GM12878 (cell line): Measurements from ENCODE around the gene RAB30. TPM values are rescaled to one million over a fixed set of nuclear protein-coding genes. Genes with fewer than 3 reads are reported as not detected.

ENCODE experiments used
- ATAC-seq: fragments of 200-7000 bp; cut with Tn5 transposase; 3 replicates; pipeline ENCODE4 v1.9.1; 2020; ENCODE audit warnings: mild to moderate bottlenecking, moderate library complexity
- BruUV-seq: library from RNA; stranded (reverse); fragments of 400-500 nt; replicated peaks from 2 replicates; lab custom pipeline; 2021; lab: Mats Ljungman, UMichigan
- CTCF ChIA-PET: fragments of 300-600 bp; sonication (Branson Sonifier 250); formaldehyde crosslinking; extraction: SDS; loops from one replicate; lab custom pipeline; 2021; ENCODE audit warnings: inconsistent platforms; lab: Yijun Ruan, JAX
- POLR2A ChIA-PET: fragments of 350-600 bp; formaldehyde crosslinking; extraction: SDS; loops from one replicate; lab custom pipeline; 2021; ENCODE audit warnings: inconsistent platforms; lab: Charles Lee
- RAD21 ChIA-PET: fragments of 300-600 bp; sonication (Branson Sonifier 250); formaldehyde crosslinking; loops from one replicate; lab custom pipeline; 2023; ENCODE audit warnings: antibody characterized with exemption; ENCODE audit not compliant: unreplicated experiment; lab: Charles Lee
- SMC1A ChIA-PET: fragments of 300-600 bp; sonication (Branson Sonifier 250); formaldehyde crosslinking; loops from one replicate; lab custom pipeline; 2023; ENCODE audit not compliant: unreplicated experiment, uncharacterized antibody; lab: Charles Lee
- DNase-seq: peaks from one replicate; pipeline ENCODE4 v3.0.0-alpha.2; 2011; ENCODE audit warnings: low read depth, low spot score
- FAIRE-seq: peaks from 3 replicates; lab custom pipeline; 2011; peaks lifted over from hg19 to GRCh38; lab: Jason Lieb, UNC
- H2AFZ ChIP-seq: 2 replicates; pipeline ENCODE4 v1.6.0; 2011; ENCODE audit warnings: low read depth, low read length, control low read depth; ENCODE audit not compliant: control insufficient read depth
- H3K27ac ChIP-seq: 2 replicates; pipeline ENCODE4 v1.5.1; 2011; ENCODE audit warnings: control low read depth; ENCODE audit not compliant: control insufficient read depth, insufficient read depth
- H3K27me3 ChIP-seq, 2 experiments: replicated peaks in 1 of 2; 2 replicates each; pipeline versions ENCODE4 v1.6.0 to v1.6.1; 2011; ENCODE audit warnings: low read length in 1 of 2; ENCODE audit not compliant: control insufficient read depth in 2 of 2, insufficient read depth in 2 of 2
- H3K36me3 ChIP-seq, 2 experiments: 2 replicates each; pipeline ENCODE4 v1.5.1; 2011; ENCODE audit warnings: low read length in 1 of 2; ENCODE audit not compliant: control insufficient read depth in 2 of 2, insufficient read depth in 2 of 2
- H3K4me1 ChIP-seq: 2 replicates; pipeline ENCODE4 v1.6.1; 2011; ENCODE audit warnings: mild to moderate bottlenecking, low read length, moderate library complexity, mixed read lengths; ENCODE audit not compliant: control insufficient read depth, insufficient read depth
- H3K4me2 ChIP-seq: 2 replicates; pipeline ENCODE4 v1.6.0; 2011; ENCODE audit warnings: control low read depth; ENCODE audit not compliant: control insufficient read depth, insufficient read depth
- H3K4me3 ChIP-seq: fragments of 200-600 bp; sonication (generic); 2 replicates; pipeline ENCODE4 v1.5.1; 2016
- H3K79me2 ChIP-seq: 2 replicates; pipeline ENCODE4 v1.6.0; 2011; ENCODE audit warnings: low read length; ENCODE audit not compliant: control insufficient read depth, insufficient read depth
- H3K9ac ChIP-seq: 2 replicates; pipeline ENCODE4 v1.8.0; 2011; ENCODE audit warnings: low read length, control low read depth, mixed read lengths; ENCODE audit not compliant: control insufficient read depth, insufficient read depth
- H3K9me3 ChIP-seq: replicated peaks from 3 replicates; pipeline ENCODE4 v1.5.1; 2011; ENCODE audit warnings: mild to moderate bottlenecking, low read length; ENCODE audit not compliant: control insufficient read depth, insufficient read depth
- H4K20me1 ChIP-seq: 2 replicates; pipeline ENCODE4 v1.6.0; 2011; ENCODE audit not compliant: control insufficient read depth, insufficient read depth
- CBFB ChIP-seq: IDR thresholded peaks from 2 replicates; pipeline ENCODE4 v1.6.1; 2016; ENCODE audit warnings: antibody characterized with exemption, low read depth
- EED ChIP-seq: sonication (generic); IDR thresholded peaks from 2 replicates; pipeline ENCODE4 v1.6.1; 2016; ENCODE audit warnings: antibody characterized with exemption, low read depth
- LARP7 ChIP-seq: fragments of 450-650 bp; IDR thresholded peaks from 2 replicates; pipeline ENCODE4 v1.6.1; 2017; ENCODE audit warnings: mild to moderate bottlenecking
- MXI1 ChIP-seq: fragments of 150-350 bp; IDR thresholded peaks from 2 replicates; pipeline ENCODE4 v1.6.1; 2011; ENCODE audit warnings: low read depth, mild to moderate bottlenecking, inconsistent platforms, low read length, improper control_type of control experiment
- PAX5 ChIP-seq: IDR thresholded peaks from 2 replicates; pipeline ENCODE4 v1.6.1; 2011; ENCODE audit warnings: low read depth, low read length, borderline replicate concordance
- POLR2AphosphoS5 ChIP-seq: IDR thresholded peaks from 2 replicates; pipeline ENCODE4 v1.6.1; 2011; ENCODE audit warnings: mild to moderate bottlenecking, low read length, inconsistent platforms
- RAD21 ChIP-seq: IDR thresholded peaks from 2 replicates; pipeline ENCODE4 v1.6.1; 2011; ENCODE audit warnings: mild to moderate bottlenecking, low read depth, low read length, moderate library complexity; ENCODE audit not compliant: insufficient read depth
- YBX1 ChIP-seq: fragments of 450-650 bp; IDR thresholded peaks from 2 replicates; pipeline ENCODE4 v1.6.1; 2016; ENCODE audit warnings: antibody characterized with exemption
- ZBED1 ChIP-seq: IDR thresholded peaks from 2 replicates; pipeline ENCODE4 v1.6.1; 2016; ENCODE audit warnings: borderline replicate concordance
- ZNF207 ChIP-seq: fragments of 450-650 bp; IDR thresholded peaks from 2 replicates; pipeline ENCODE4 v1.6.1; 2014; ENCODE audit warnings: antibody characterized with exemption, mild to moderate bottlenecking, borderline replicate concordance
- ZZZ3 ChIP-seq: IDR thresholded peaks from 2 replicates; pipeline ENCODE4 v1.6.1; 2011; ENCODE audit warnings: low read depth; ENCODE audit not compliant: control insufficient read depth, insufficient read length
- WGBS: methylation state at CpG from one replicate; pipeline ENCODE4 v1.1.6; 2016; ENCODE audit warnings: low lambda C conversion rate; ENCODE audit not compliant: insufficient replicate concordance, insufficient coverage; ENCODE audit errors: missing lambda C conversion rate; 5-methylcytosine and 5-hydroxymethylcytosine counted together
- in situ Hi-C: fragments of 300-500 bp; cut with MboI; formaldehyde crosslinking; loops from 9 replicates; pipeline ENCODE4 v1.14.3; 2018; ENCODE audit warnings: mixed read lengths
- intact Hi-C: fragments of 100-400 bp; cut with micrococcal nuclease; formaldehyde crosslinking; loops from one replicate; pipeline ENCODE4 v1.14.2; 2022; ENCODE audit not compliant: unreplicated experiment
- polyA plus RNA-seq, 11 experiments: library from polyadenylated mRNA; depleted of rRNA in 4 of 11; unstranded in 6 of 11; stranded (reverse) in 5 of 11; fragments of >200 nt; fragmentation: Nextera tagmentation in 4 of 11; fragmentation: Illumina TruSeq in 1 of 11; extraction: Ambion mirVana in 4 of 11; extraction: Trizol in 1 of 11; gene quantifications; 1 replicate in 1 of 11; 2 replicates in 10 of 11; pipeline versions ENCODE4 v1.2.1 to v1.2.3, GENCODE V29; 2011 to 2016; ENCODE audit warnings: inconsistent platforms in 2 of 11, missing spikeins in 2 of 11, low read depth in 1 of 11
- total RNA-seq, 4 experiments: library from RNA; depleted of rRNA in 3 of 4; stranded (reverse); fragments of >200 nt in 3 of 4; fragmentation: Illumina TruSeq in 1 of 4; extraction: Trizol in 1 of 4; gene quantifications; 2 replicates each; pipeline versions ENCODE4 v1.2.1 to v1.2.3, GENCODE V29; 2013 to 2021
- TF ChIP-seq, protein P1 (sequence below): fragments of 150-350 bp; IDR thresholded peaks from 2 replicates; pipeline ENCODE4 v1.6.1; 2014; ENCODE audit warnings: mild to moderate bottlenecking, low read depth, low read length
- TF ChIP-seq, protein P2 (sequence below): IDR thresholded peaks from 2 replicates; pipeline ENCODE4 v1.6.1; 2011; ENCODE audit warnings: low read depth, mild to moderate bottlenecking, low read length, moderate library complexity, borderline replicate concordance; ENCODE audit errors: extremely low read depth
- TF ChIP-seq, protein P3 (sequence below): IDR thresholded peaks from 2 replicates; pipeline ENCODE4 v1.6.1; 2011; ENCODE audit warnings: mild to moderate bottlenecking, low read depth, low read length, moderate library complexity; ENCODE audit not compliant: insufficient replicate concordance
- TF ChIP-seq, protein P4 (sequence below): fragments of 450-650 bp; formaldehyde crosslinking; IDR thresholded peaks from 2 replicates; pipeline ENCODE4 v1.4.0; 2020; ENCODE audit warnings: mild to moderate bottlenecking, moderate library complexity

RAB30 gene
- total and polyA plus RNA-seq, 10 of the 15 experiments (the other 5 are each of a cell fraction or from before 2014, with no cell fraction given), result 9.8 to 26.7 (median 19.2) TPM

DNA sequence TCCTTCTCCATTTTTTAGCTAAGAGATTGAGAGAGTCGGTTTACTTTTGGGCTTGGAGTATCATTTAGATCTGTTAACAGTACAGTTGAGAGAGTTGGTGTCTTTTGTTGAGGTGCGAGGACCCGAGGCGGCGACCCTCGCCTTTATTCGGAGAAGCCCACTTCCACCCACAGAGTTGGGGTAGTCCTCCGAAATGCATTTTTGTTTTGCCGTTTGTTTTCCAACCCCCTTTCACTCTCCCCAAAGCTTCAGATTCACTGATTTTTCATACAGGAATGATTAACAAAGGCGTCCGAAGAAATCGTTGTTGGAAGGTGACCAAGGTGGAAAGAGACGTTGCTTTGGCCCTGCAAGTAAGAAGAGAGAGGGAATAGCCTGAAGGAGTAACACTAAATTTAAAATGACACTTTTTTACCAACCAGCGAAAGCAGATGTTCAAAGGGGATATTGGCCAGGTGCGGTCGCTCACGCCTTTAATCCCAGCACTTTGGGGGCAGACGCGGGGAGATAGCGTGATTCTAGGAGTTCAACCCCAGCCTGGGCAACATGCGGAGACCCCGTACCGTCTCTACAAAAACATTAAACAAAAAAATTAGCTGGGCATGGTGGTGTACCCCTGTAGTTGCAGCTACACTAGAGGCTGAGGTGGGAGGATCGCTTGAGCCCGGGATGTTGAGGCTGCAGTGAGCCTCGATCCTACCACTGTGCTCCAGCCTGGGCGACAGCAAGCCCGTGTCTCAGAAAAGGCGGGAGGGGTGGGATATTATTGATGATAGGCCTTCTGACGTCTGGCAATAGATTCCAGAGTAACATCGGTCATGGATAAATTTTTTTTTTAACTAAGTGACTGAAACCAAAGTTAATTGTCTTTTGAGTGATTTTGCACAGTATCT lies 899 bp upstream of the RAB30 start:
- Histone ChIP-seq H3K79me2 (peaks cover 71% of the 10 kb centered on the region), H3K27ac (peak overlapping the region; percentile 92), H3K36me3 (peaks cover 0 to 6% of the 10 kb centered on the region in 2 experiments; a peak in 2 of 4 replicates), H3K9ac (peak overlapping the region; percentile 98), H3K4me2 (peak overlapping the region; percentile 70), H3K4me1 (peaks cover 12% of the 10 kb centered on the region), H3K9me3 (no peaks in the 10 kb centered on the region), H3K4me3 (peak overlapping the region; percentile 97), H2AFZ (peak overlapping the region; percentile 84), H4K20me1 (no peaks in the 10 kb centered on the region), H3K27me3 (no peaks in the 10 kb centered on the region)
- ChIA-PET RAD21 (interaction anchor here (0.7 to 8.3 kb wide), 14 partner anchors 10 to 177 kb away, joined by 3 to 73 read pairs (median 12); partner anchors contain the start of gene PCF11), POLR2A (interaction anchor here (1.1 to 12.1 kb wide), 7 partner anchors 10 to 172 kb away, joined by 3 to 142 read pairs (median 11); partner anchors contain the start of genes DDIAS, PCF11 and PRCP), CTCF (interaction anchor here (0.8 to 2.7 kb wide), 7 partner anchors 10 to 205 kb away, joined by 3 to 11 read pairs (median 5); no protein-coding TSS in a partner anchor), SMC1A (interaction anchor here (0.9 to 6.3 kb wide), 25 partner anchors 10 to 177 kb away, joined by 3 to 48 read pairs (median 5); partner anchors contain the start of genes DDIAS, PCF11 and PRCP)
- DNase-seq (no peak), ATAC-seq (peak; percentile 5), FAIRE-seq (no peak)
- intact Hi-C loops, result loop anchor here (2.0 kb wide), 1 partner anchor 84 kb away; the partner anchor contains the start of gene PCF11
- in situ Hi-C loops, result loop anchor here (5.0 to 10.0 kb wide), 2 partner anchors 85 to 168 kb away; partner anchors contain the start of genes DDIAS, PCF11 and PRCP
- BruUV-seq, result TSS peak; percentile 87
- 1% methylated on average over 31 of the region's 31 CpGs for WGBS
- TF ChIP-seq, protein P1, sequence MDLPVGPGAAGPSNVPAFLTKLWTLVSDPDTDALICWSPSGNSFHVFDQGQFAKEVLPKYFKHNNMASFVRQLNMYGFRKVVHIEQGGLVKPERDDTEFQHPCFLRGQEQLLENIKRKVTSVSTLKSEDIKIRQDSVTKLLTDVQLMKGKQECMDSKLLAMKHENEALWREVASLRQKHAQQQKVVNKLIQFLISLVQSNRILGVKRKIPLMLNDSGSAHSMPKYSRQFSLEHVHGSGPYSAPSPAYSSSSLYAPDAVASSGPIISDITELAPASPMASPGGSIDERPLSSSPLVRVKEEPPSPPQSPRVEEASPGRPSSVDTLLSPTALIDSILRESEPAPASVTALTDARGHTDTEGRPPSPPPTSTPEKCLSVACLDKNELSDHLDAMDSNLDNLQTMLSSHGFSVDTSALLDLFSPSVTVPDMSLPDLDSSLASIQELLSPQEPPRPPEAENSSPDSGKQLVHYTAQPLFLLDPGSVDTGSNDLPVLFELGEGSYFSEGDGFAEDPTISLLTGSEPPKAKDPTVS, result no peak
- TF ChIP-seq ZBED1 (no peak), CBFB (no peak), POLR2AphosphoS5 (peak; percentile 58; the same call in 1 of the 2 replicates), ZNF207 (0 out of 2 replicates have a peak, but pooled peaks have one; percentile 2), ZZZ3 (no peak), PAX5 (no peak), LARP7 (0 out of 2 replicates have a peak, but pooled peaks have one; percentile 27), YBX1 (no peak), EED (no peak), RAD21 (no peak), MXI1 (0 out of 2 replicates have a peak, but pooled peaks have one; percentile 43)
- TF ChIP-seq, protein P2, sequence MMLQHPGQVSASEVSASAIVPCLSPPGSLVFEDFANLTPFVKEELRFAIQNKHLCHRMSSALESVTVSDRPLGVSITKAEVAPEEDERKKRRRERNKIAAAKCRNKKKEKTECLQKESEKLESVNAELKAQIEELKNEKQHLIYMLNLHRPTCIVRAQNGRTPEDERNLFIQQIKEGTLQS, result no peak
- TF ChIP-seq, protein P3, sequence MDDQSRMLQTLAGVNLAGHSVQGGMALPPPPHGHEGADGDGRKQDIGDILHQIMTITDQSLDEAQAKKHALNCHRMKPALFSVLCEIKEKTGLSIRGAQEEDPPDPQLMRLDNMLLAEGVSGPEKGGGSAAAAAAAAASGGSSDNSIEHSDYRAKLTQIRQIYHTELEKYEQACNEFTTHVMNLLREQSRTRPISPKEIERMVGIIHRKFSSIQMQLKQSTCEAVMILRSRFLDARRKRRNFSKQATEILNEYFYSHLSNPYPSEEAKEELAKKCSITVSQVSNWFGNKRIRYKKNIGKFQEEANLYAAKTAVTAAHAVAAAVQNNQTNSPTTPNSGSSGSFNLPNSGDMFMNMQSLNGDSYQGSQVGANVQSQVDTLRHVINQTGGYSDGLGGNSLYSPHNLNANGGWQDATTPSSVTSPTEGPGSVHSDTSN, result no peak
- TF ChIP-seq, protein P4, sequence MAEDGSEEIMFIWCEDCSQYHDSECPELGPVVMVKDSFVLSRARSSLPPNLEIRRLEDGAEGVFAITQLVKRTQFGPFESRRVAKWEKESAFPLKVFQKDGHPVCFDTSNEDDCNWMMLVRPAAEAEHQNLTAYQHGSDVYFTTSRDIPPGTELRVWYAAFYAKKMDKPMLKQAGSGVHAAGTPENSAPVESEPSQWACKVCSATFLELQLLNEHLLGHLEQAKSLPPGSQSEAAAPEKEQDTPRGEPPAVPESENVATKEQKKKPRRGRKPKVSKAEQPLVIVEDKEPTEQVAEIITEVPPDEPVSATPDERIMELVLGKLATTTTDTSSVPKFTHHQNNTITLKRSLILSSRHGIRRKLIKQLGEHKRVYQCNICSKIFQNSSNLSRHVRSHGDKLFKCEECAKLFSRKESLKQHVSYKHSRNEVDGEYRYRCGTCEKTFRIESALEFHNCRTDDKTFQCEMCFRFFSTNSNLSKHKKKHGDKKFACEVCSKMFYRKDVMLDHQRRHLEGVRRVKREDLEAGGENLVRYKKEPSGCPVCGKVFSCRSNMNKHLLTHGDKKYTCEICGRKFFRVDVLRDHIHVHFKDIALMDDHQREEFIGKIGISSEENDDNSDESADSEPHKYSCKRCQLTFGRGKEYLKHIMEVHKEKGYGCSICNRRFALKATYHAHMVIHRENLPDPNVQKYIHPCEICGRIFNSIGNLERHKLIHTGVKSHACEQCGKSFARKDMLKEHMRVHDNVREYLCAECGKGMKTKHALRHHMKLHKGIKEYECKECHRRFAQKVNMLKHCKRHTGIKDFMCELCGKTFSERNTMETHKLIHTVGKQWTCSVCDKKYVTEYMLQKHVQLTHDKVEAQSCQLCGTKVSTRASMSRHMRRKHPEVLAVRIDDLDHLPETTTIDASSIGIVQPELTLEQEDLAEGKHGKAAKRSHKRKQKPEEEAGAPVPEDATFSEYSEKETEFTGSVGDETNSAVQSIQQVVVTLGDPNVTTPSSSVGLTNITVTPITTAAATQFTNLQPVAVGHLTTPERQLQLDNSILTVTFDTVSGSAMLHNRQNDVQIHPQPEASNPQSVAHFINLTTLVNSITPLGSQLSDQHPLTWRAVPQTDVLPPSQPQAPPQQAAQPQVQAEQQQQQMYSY (CRISPR knock-in tag), result 0 out of 2 replicates have a peak, but pooled peaks have one; percentile 12
